Measurements from ENCODE around the gene XCL1.

The XCL1 gene

GRCh38 chr1:168606096-168606495 is 29.7 kb downstream of the XCL1 start:
- Mint-ChIP-seq H3K4me1 (ENCODE audit: low read depth) (peaks cover 2% of the 10 kb centered on the region), H3K36me3 (ENCODE audit: low read depth) (no peaks in the 10 kb centered on the region)

DNA sequence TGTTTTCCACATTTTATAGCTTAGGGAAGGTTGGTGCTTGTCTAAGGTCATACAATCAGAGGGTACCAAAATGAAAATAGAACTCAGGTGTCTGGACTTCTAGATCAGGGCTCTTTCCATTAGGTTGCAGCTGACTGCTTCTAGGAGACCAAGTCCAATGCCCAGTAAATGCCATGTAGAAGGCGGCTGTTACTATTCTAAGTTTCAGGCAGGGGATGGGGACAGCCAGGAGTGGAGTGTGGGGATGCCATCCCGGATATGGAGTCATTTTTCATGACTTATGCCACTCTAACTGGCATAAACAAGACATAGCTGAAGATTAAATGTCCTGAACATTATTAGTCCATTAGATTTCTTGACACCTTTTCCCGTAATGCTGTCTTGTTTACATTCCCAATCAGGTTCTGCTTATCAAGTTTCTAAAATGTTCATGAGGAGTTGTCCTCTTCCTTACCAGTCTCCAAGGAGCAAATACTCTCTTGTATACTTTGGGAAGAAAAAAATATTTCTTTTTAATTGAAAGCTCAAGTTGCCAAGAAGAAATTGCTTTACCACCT is 31.5 kb downstream of the XCL1 start:
- H3K27me3 Mint-ChIP-seq (ENCODE audit: low read depth) = peaks cover 34% of the 10 kb centered on the region
- no peak overlapping the region for H3K4me3 Mint-ChIP-seq
- H3K27ac Mint-ChIP-seq = no peak overlapping the region
- no peaks in the 10 kb centered on the region for H3K9me3 Mint-ChIP-seq
- no peaks in the 10 kb centered on the region for H3K36me3 Mint-ChIP-seq (ENCODE audit: low read depth)
- peaks cover 2% of the 10 kb centered on the region for H3K4me1 Mint-ChIP-seq (ENCODE audit: low read depth)

More at GRCh38 chr1:168606096-168606495, 29.7 kb downstream of the XCL1 start:
- H3K27me3 Mint-ChIP-seq (ENCODE audit: low read depth) = peaks cover 39% of the 10 kb centered on the region
- no peaks in the 10 kb centered on the region for H3K9me3 Mint-ChIP-seq
- no peak overlapping the region for H3K27ac Mint-ChIP-seq
- H3K4me3 Mint-ChIP-seq = no peak overlapping the region

GRCh38 chr1:168608796-168609715 is 32.7 kb downstream of the XCL1 start:
- peaks cover 39% of the 10 kb centered on the region for H3K27me3 Mint-ChIP-seq (ENCODE audit: low read depth)
- no peaks in the 10 kb centered on the region for H3K4me1 Mint-ChIP-seq (ENCODE audit: low read depth)
- H3K27ac Mint-ChIP-seq = no peak overlapping the region
- H3K36me3 Mint-ChIP-seq (ENCODE audit: low read depth) = no peaks in the 10 kb centered on the region
- H3K4me3 Mint-ChIP-seq = no peak overlapping the region
- no peaks in the 10 kb centered on the region for H3K9me3 Mint-ChIP-seq

- no peak overlapping the region for H3K27ac Mint-ChIP-seq
- H3K4me3 Mint-ChIP-seq = no peak overlapping the region
- peaks cover 31% of the 10 kb centered on the region for H3K27me3 Mint-ChIP-seq (ENCODE audit: low read depth)
- no peaks in the 10 kb centered on the region for H3K36me3 Mint-ChIP-seq (ENCODE audit: low read depth)
- no peaks in the 10 kb centered on the region for H3K9me3 Mint-ChIP-seq
- H3K4me1 Mint-ChIP-seq (ENCODE audit: low read depth) = no peaks in the 10 kb centered on the region
These were observed 33.5 kb downstream of the XCL1 start for GRCh38 chr1:168609741-168610510.

DNA sequence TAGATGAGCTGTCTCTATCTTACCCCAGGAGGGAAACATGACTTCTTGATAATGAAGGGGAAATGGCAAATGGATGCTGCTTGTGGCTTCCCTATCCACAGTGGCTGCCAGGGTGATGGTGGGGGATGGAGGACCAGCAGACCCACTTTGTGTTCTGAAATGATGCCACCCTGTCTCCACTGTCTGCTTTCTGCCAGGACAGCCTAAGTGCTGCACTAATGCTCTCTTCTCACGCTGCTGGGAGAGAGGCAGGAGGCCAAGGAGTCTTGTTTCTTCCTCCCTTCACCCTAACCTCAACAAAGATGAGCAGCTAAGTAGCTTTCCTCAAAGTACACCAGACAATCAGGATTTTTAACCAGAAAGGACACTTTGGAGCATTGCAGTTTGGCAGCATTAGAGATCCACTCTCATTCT is 36.6 kb downstream of the XCL1 start:
- no peak overlapping the region for H3K27ac Mint-ChIP-seq
- peaks cover 26% of the 10 kb centered on the region for H3K27me3 Mint-ChIP-seq (ENCODE audit: low read depth)
- no peak overlapping the region for H3K4me3 Mint-ChIP-seq
- H3K36me3 Mint-ChIP-seq (ENCODE audit: low read depth) = no peaks in the 10 kb centered on the region
- no peaks in the 10 kb centered on the region for H3K4me1 Mint-ChIP-seq (ENCODE audit: low read depth)
- H3K9me3 Mint-ChIP-seq = no peaks in the 10 kb centered on the region

DNA sequence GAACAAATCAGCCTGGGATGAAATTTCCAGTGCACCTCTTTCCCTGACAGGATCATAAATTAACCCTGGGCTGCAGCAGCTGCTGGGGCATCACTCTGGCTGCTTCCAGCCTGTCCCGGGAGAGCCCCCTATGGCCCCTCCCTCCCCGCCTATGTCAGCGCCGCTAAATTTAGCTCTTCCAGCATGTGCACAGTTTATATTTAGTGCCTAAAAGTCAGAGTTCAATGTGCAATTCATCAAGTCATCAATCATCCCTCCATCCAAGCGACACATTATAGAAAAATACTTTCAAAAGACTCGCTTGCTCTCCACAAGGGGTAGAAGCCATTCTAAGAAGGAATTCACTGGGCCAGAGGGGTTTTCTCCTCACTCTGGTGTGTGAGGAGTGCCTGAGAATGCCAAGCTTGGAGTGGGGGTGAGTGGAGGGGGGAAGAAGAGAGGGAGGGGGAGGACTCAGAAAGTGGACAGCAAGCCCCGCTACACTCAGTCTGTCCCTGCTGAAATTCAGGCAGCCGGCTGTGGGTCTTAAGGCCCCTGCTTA is 37.4 kb downstream of the XCL1 start:
- Mint-ChIP-seq H3K36me3 (ENCODE audit: low read depth) (no peaks in the 10 kb centered on the region), H3K27me3 (ENCODE audit: low read depth) (peaks cover 22% of the 10 kb centered on the region), H3K4me3 (no peak overlapping the region), H3K4me1 (ENCODE audit: low read depth) (no peaks in the 10 kb centered on the region), H3K9me3 (no peaks in the 10 kb centered on the region), H3K27ac (no peak overlapping the region)

- Mint-ChIP-seq H3K4me3 (no peak overlapping the region), H3K9me3 (no peaks in the 10 kb centered on the region), H3K27me3 (ENCODE audit: low read depth) (peaks cover 19% of the 10 kb centered on the region), H3K27ac (no peak overlapping the region), H3K4me1 (ENCODE audit: low read depth) (no peaks in the 10 kb centered on the region), H3K36me3 (ENCODE audit: low read depth) (no peaks in the 10 kb centered on the region)
These were observed 37.8 kb downstream of the XCL1 start for GRCh38 chr1:168614235-168614634.

- Mint-ChIP-seq H3K4me3 (no peak overlapping the region), H3K9me3 (no peaks in the 10 kb centered on the region), H3K36me3 (ENCODE audit: low read depth) (no peaks in the 10 kb centered on the region), H3K27me3 (ENCODE audit: low read depth) (peaks cover 16% of the 10 kb centered on the region), H3K27ac (no peak overlapping the region), H3K4me1 (ENCODE audit: low read depth) (no peaks in the 10 kb centered on the region)
These were observed 39.6 kb downstream of the XCL1 start for GRCh38 chr1:168615965-168616364.

DNA sequence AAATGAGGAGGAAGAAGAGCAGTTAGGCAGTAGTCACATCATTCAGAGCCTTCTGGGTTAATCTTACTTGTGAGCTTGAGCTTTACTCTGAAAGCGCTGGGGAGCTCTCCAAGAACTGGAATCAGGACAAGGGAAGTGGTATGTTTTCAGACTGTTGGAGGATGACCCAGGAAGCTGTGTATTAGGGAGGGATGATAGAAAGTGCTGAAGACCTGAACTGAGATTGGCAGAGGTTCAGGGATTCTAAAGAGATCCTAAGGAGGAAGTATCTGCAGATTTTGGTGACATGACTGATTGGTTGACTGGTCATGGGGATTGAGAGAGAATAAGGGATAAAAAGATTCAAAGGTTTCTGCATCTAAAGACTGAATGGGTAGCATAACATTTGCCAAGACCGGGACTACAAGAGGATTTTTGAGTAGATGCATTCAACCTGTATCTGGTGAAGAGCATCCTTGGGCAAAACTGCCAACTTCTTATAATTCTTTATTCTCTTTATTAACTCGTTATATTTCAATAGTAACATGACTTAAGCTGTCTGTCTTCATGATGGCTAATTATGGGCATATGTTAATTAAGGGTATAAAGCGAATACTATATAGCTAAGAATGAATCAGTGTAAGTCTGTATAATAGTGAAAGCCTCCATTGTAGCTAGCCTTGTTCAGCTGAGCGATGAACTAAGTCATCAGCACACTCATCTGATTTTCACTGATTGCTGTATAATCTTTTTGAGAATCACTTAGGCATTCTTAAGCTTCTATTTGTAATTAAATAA is 41.8 kb downstream of the XCL1 start:
- Mint-ChIP-seq H3K36me3 (ENCODE audit: low read depth) (no peaks in the 10 kb centered on the region), H3K4me1 (ENCODE audit: low read depth) (no peaks in the 10 kb centered on the region), H3K27ac (no peak overlapping the region), H3K4me3 (no peak overlapping the region), H3K9me3 (no peaks in the 10 kb centered on the region), H3K27me3 (ENCODE audit: low read depth) (peaks cover 20% of the 10 kb centered on the region)

GRCh38 chr1:168618886-168619285 is 42.5 kb downstream of the XCL1 start:
- Mint-ChIP-seq H3K27ac (no peak overlapping the region), H3K27me3 (ENCODE audit: low read depth) (peaks cover 16% of the 10 kb centered on the region), H3K9me3 (no peaks in the 10 kb centered on the region)

DNA sequence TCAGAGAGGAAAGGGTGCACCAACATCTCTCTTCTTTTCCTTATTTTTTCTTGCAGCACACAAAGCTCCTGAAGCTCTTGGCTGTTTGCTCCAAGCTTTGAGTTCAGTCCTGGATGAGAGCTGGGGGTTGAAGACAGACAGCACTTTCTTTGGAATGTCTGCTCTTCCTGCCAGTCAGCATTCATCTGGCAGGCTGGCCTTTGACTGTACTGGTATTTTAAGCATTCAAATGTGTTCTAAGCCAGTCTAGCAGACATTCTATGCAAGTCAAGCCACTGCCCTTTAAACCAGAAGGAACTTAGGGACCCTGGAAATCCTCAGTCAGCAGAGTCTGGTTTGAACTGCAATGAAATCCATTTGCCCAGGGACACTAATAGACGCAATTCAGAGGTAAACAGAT is 45.0 kb downstream of the XCL1 start:
- Mint-ChIP-seq H3K27me3 (ENCODE audit: low read depth) (peaks cover 20% of the 10 kb centered on the region), H3K9me3 (no peaks in the 10 kb centered on the region), H3K4me1 (ENCODE audit: low read depth) (no peaks in the 10 kb centered on the region), H3K27ac (no peak overlapping the region), H3K4me3 (no peak overlapping the region), H3K36me3 (ENCODE audit: low read depth) (no peaks in the 10 kb centered on the region)

More at GRCh38 chr1:168618886-168619285, 42.5 kb downstream of the XCL1 start:
- H3K4me3 Mint-ChIP-seq = no peak overlapping the region
- no peaks in the 10 kb centered on the region for H3K4me1 Mint-ChIP-seq (ENCODE audit: low read depth)
- no peaks in the 10 kb centered on the region for H3K36me3 Mint-ChIP-seq (ENCODE audit: low read depth)

DNA sequence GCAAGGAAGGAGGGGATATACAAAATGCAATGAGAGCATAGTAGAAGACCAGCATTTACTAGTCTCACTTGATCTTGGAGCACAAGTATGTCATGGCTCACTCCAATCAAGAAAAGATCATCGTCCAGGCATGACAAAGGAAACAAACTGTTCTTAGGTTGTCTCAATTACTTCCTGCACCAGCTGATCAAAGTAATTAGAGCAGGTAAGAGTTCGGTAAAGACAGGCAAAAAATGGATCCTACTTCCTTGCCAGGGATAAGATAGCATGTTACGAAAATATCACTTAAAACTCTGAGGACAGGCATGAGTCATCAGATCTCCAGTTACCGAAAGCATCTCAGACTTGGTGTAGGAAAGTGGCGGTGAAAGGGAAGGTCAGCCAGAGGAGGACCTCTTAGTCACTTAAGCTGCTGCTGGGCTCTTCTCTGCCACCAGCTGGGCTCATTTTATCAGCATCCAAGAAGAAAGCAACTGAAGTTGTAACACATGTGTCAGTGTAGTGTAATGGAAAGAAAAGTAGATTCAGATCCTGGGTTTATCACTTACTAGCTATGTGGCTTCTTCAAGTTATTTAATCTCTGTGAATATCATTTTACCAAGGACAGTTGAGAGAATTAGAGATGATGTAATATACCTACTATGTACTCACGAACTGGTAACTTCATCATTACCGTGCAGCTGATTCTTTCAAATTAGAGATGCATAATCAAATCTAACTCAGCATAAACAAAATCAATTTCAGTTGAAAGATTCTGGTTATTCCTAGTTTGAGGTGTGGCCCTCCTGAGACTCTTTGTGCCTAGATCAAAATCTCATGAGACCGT is 46.8 kb downstream of the XCL1 start:
- H3K9me3 Mint-ChIP-seq = no peaks in the 10 kb centered on the region
- H3K36me3 Mint-ChIP-seq (ENCODE audit: low read depth) = no peaks in the 10 kb centered on the region
- H3K27ac Mint-ChIP-seq = no peak overlapping the region
- H3K27me3 Mint-ChIP-seq (ENCODE audit: low read depth) = peaks cover 21% of the 10 kb centered on the region
- H3K4me1 Mint-ChIP-seq (ENCODE audit: low read depth) = no peaks in the 10 kb centered on the region
- no peak overlapping the region for H3K4me3 Mint-ChIP-seq

- Mint-ChIP-seq H3K4me3 (no peak overlapping the region), H3K36me3 (ENCODE audit: low read depth) (no peaks in the 10 kb centered on the region), H3K27ac (no peak overlapping the region), H3K4me1 (ENCODE audit: low read depth) (no peaks in the 10 kb centered on the region), H3K27me3 (ENCODE audit: low read depth) (peaks cover 21% of the 10 kb centered on the region), H3K9me3 (no peaks in the 10 kb centered on the region)
These were observed 47.4 kb downstream of the XCL1 start for GRCh38 chr1:168623831-168624230.
